Neutrophil (primary cell): ENCODE measurements around the gene CEP170B.

ENCODE experiments used
- H3K27ac ChIP-seq: fragments of 200-600 bp; sonication (generic); 2 replicates; pipeline ENCODE4 v1.5.1; 2016; ENCODE audit warnings: mild to moderate bottlenecking, moderate library complexity
- H3K27me3 ChIP-seq: fragments of 200-600 bp; sonication (generic); 2 replicates; pipeline ENCODE4 v1.6.0; 2016; ENCODE audit warnings: mild to moderate bottlenecking
- H3K36me3 ChIP-seq: fragments of 200-600 bp; sonication (generic); 2 replicates; pipeline ENCODE4 v1.5.1; 2017
- H3K4me1 ChIP-seq, 2 experiments: fragments of 200-600 bp in 1 of 2; sonication (generic) in 1 of 2; 1 replicate in 1 of 2; 2 replicates in 1 of 2; pipeline versions ENCODE4 v1.5.1 to v1.6.1; 2013 to 2016; ENCODE audit warnings: low read depth in 1 of 2, low read length in 1 of 2, mild to moderate bottlenecking in 1 of 2, moderate library complexity in 1 of 2; ENCODE audit not compliant: control insufficient read depth in 1 of 2, insufficient read depth in 1 of 2
- H3K4me3 ChIP-seq, 2 experiments: fragments of 200-600 bp in 1 of 2; sonication (generic) in 1 of 2; 1 replicate in 1 of 2; 2 replicates in 1 of 2; pipeline ENCODE4 v1.5.1; 2013 to 2016; ENCODE audit warnings: low read depth in 1 of 2, low read length in 1 of 2, mild to moderate bottlenecking in 1 of 2, moderate library complexity in 1 of 2
- H3K9me3 ChIP-seq: fragments of 200-600 bp; sonication (generic); 2 replicates; pipeline ENCODE4 v1.5.1; 2016
- TF ChIP-seq, protein P1 (sequence below): fragments of 200-600 bp; sonication (generic); IDR thresholded peaks from 2 replicates; pipeline ENCODE4 v1.5.1; 2016; ENCODE audit warnings: antibody characterized with exemption

CEP170B gene

GRCh38 chr14:104858811-104859426 lies 6.1 kb upstream of the CEP170B start:
- peaks cover 43% of the 10 kb centered on the region for H3K27me3 ChIP-seq
- no peaks in the 10 kb centered on the region for H3K36me3 ChIP-seq
- no peaks in the 10 kb centered on the region for H3K9me3 ChIP-seq
- no peaks in the 10 kb centered on the region for H3K4me1 ChIP-seq
- TF ChIP-seq, protein P1, sequence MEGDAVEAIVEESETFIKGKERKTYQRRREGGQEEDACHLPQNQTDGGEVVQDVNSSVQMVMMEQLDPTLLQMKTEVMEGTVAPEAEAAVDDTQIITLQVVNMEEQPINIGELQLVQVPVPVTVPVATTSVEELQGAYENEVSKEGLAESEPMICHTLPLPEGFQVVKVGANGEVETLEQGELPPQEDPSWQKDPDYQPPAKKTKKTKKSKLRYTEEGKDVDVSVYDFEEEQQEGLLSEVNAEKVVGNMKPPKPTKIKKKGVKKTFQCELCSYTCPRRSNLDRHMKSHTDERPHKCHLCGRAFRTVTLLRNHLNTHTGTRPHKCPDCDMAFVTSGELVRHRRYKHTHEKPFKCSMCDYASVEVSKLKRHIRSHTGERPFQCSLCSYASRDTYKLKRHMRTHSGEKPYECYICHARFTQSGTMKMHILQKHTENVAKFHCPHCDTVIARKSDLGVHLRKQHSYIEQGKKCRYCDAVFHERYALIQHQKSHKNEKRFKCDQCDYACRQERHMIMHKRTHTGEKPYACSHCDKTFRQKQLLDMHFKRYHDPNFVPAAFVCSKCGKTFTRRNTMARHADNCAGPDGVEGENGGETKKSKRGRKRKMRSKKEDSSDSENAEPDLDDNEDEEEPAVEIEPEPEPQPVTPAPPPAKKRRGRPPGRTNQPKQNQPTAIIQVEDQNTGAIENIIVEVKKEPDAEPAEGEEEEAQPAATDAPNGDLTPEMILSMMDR, result no peak
- H3K27ac ChIP-seq, result no peak overlapping the region
- no peak overlapping the region for H3K4me3 ChIP-seq

DNA sequence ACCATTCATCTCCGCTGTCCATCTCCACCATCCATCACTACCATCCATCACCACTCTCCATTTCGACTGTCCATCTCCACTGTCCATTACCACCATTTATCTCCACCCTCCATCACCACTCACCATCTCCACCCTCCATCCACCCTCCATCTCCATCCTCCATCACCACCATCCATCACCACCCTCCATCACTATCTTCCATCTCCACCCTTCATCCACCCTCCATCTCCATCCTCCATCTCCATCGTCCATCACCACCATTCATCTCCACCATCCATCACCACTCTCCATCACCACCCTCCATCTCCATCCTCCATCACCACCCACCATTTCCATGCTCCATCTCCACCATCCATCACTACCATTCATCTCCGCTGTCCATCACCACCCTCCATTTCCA lies 5.2 kb upstream of the CEP170B start:
- H3K27ac ChIP-seq, result no peak overlapping the region
- no peaks in the 10 kb centered on the region for H3K36me3 ChIP-seq
- TF ChIP-seq, protein P1, result no peak
- peaks cover 0 to 4% of the 10 kb centered on the region in 2 experiments for H3K4me1 ChIP-seq
- no peaks in the 10 kb centered on the region for H3K9me3 ChIP-seq
- peaks cover 50% of the 10 kb centered on the region for H3K27me3 ChIP-seq
- no peak overlapping the region for H3K4me3 ChIP-seq

DNA sequence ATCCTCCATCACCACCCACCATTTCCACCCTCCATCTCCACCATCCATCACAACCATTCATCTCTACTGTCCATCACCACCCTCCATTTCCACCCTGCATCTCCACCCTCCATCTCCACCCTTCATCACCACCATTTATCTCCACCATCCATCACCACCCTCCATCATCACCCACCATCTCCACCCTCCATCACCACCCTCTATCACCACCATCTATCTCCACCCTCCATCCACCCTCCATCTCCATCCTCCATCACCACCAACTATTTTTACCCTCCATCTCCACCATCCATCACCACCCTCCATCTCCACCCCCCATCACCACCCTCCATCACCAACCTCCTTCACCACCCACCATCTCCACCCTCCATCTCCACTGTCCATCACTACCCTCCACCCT lies 4.7 kb upstream of the CEP170B start:
- Histone ChIP-seq H3K36me3 (no peaks in the 10 kb centered on the region), H3K9me3 (no peaks in the 10 kb centered on the region), H3K4me3 (no peak overlapping the region), H3K27me3 (peaks cover 54% of the 10 kb centered on the region), H3K4me1 (peaks cover 0 to 6% of the 10 kb centered on the region in 2 experiments), H3K27ac (no peak overlapping the region)
- TF ChIP-seq, protein P1, result no peak

GRCh38 chr14:104863131-104863862 lies 1.8 kb upstream of the CEP170B start:
- Histone ChIP-seq H3K36me3 (no peaks in the 10 kb centered on the region), H3K4me3 (no peak overlapping the region), H3K27me3 (peaks cover 83% of the 10 kb centered on the region), H3K9me3 (no peaks in the 10 kb centered on the region), H3K4me1 (peaks cover 0 to 15% of the 10 kb centered on the region in 2 experiments), H3K27ac (no peak overlapping the region)
- TF ChIP-seq, protein P1, result no peak

DNA sequence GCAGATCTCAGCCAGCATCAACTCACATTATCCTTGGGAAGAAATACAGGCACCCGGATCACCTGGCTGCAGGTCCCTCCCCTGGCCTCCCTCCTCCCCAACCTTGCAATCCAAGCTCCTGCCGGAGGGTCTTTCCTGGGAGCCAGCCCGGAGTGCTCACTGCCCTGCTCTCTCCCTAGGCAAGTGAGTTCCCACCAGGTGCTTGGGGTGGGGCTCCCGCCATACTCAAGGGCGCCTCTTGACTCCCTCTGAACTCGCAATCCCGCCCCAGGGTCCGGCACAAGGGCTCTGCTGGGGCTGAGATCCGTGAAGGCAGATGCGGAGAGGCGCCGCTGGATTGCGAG lies 1.2 kb upstream of the CEP170B start:
- peaks cover 88% of the 10 kb centered on the region for H3K27me3 ChIP-seq
- H3K36me3 ChIP-seq, result no peaks in the 10 kb centered on the region
- H3K4me1 ChIP-seq, result peaks cover 0 to 15% of the 10 kb centered on the region in 2 experiments
- TF ChIP-seq, protein P1, result no peak
- no peaks in the 10 kb centered on the region for H3K9me3 ChIP-seq
- H3K4me3 ChIP-seq, result no peak overlapping the region
- H3K27ac ChIP-seq, result no peak overlapping the region
